ENCODE data around the gene FAM168A. TPM values are rescaled to one million over a fixed set of nuclear protein-coding genes. Genes with fewer than 3 reads are reported as not detected.

FAM168A gene
- total and polyA plus RNA-seq, 4 donors: 4.8 to 14.6 (median 9.1) TPM

DNA sequence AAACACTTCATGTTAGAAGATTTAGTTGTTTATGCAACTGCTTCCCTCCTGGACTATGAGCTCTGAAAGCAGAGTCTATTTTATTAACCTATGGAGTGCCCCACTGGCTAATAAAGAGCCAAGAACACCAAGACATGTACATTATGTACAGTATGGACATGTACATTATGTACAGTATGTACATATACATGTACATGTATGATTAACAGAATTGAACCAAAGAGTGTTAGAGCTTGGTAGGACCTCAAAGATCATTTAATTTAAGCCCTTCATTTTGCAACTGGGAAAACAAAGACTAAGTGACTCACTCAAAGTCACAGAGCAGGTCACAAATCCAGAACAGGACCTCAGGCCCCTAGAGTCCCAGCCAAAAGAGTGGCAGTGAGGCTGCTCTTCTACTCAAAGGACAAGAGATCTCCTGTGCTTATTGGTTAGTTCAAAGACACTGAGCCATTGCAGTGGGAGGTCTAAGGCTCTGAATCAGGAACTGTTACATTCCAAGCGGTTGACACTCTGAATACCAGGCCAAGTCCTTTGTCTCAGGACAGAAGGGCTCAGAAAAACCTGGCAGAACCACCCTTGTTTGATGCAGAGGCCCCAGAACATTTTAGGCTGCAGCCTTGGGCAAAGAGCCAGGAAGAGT, 103.8 kb downstream of the FAM168A start:
- H3K27ac ChIP-seq (ENCODE audit: low read depth in 1 of 2, low read length in 2 of 2): peak overlapping the region; percentile 0 to 54
- no peak for DNase-seq (ENCODE audit: low spot score)

DNA sequence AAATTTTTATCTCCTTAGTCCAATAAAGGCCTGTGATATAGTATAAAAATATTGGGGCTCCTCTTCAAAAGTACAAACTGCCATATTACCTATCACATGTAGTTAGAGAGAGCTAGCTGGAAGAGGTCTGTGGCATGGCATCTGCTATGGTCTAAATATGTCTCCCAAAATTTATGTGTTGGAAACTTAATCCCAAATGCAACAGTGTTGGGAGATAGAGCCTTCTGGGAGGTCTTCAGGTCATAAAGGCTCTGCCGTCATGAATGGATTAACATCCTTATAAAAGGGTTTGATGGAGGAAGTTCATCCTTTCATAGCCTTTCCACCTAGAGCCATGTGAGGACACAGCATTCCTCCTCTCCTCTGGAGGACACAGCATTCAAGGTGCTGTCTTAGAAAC, 116.3 kb downstream of the FAM168A start:
- H3K36me3 ChIP-seq (ENCODE audit: control insufficient read depth in 4 of 4, insufficient read depth in 3 of 4, low read depth in 1 of 4, low read length in 3 of 4): no peaks in the 10 kb centered on the region
- no peak overlapping the region for H3K27ac ChIP-seq (ENCODE audit: low read depth in 1 of 2, low read length in 2 of 2)
- no peak for TF ChIP-seq HNF4A (conservative IDR thresholded peaks at IDR 0.05)
- no peak for TF ChIP-seq SP1 (IDR thresholded peaks at IDR 0.05)
- TF ChIP-seq GABPA (IDR thresholded peaks at IDR 0.05 in 1 of 2, conservative IDR thresholded peaks at IDR 0.05 in 1 of 2): no peak
- TF ChIP-seq JUND (IDR thresholded peaks at IDR 0.05): no peak
- no peak for TF ChIP-seq RAD21 (IDR thresholded peaks at IDR 0.05)
- no peak overlapping the region for H3K9ac ChIP-seq (ENCODE audit: low read depth in 1 of 2, low read length in 2 of 2)
- no peaks in the 10 kb centered on the region for H3K27me3 ChIP-seq (ENCODE audit: control insufficient read depth in 4 of 4, insufficient read depth in 4 of 4, low read length in 3 of 4)
- 97% methylated on average over 1 of the region's 1 CpG for WGBS
- H3K4me1 ChIP-seq (ENCODE audit: control insufficient read depth in 4 of 4, insufficient read depth in 4 of 4, low read length in 3 of 4): peaks cover 0 to 15% (median 6%) of the 10 kb centered on the region in 4 donors
- H3K9me3 ChIP-seq (ENCODE audit: control insufficient read depth in 4 of 4, low read length in 3 of 4): no peaks in the 10 kb centered on the region
- H3K4me3 ChIP-seq (ENCODE audit: low read depth in 1 of 3, low read length in 3 of 3): no peak overlapping the region
- no peak for DNase-seq (ENCODE audit: low spot score)

More for the DNA sequence above, 103.8 kb downstream of the FAM168A start:
- H3K36me3 ChIP-seq (ENCODE audit: control insufficient read depth in 4 of 4, insufficient read depth in 3 of 4, low read depth in 1 of 4, low read length in 3 of 4): no peaks in the 10 kb centered on the region
- H3K4me1 ChIP-seq (ENCODE audit: control insufficient read depth in 4 of 4, insufficient read depth in 4 of 4, low read length in 3 of 4): peaks cover 3 to 26% (median 16%) of the 10 kb centered on the region in 4 donors
- H3K9ac ChIP-seq (ENCODE audit: low read depth in 1 of 2, low read length in 2 of 2): no peak overlapping the region
- H3K27me3 ChIP-seq (ENCODE audit: control insufficient read depth in 4 of 4, insufficient read depth in 4 of 4, low read length in 3 of 4): no peaks in the 10 kb centered on the region
- TF ChIP-seq HNF4G (IDR thresholded peaks at IDR 0.05) (peak; percentile 53), HNF4A (conservative IDR thresholded peaks at IDR 0.05) (peak; percentile 88 to 94), ZBTB33 (IDR thresholded peaks at IDR 0.05) (no peak), MAX (IDR thresholded peaks at IDR 0.05) (no peak), ATF3 (IDR thresholded peaks at IDR 0.05) (peak; percentile 24), FOXA1 (IDR thresholded peaks at IDR 0.05) (no peak), RAD21 (IDR thresholded peaks at IDR 0.05) (peak in 1 of 2 donors; percentile 7), EGR1 (IDR thresholded peaks at IDR 0.05; ENCODE audit: low read depth in 2 of 2) (no peak), RXRA (IDR thresholded peaks at IDR 0.05) (peak in 1 of 2 donors; percentile 52), YY1 (IDR thresholded peaks at IDR 0.05) (peak; percentile 34), JUND (IDR thresholded peaks at IDR 0.05) (peak; percentile 72 to 88), SP1 (IDR thresholded peaks at IDR 0.05) (peak; percentile 41), FOXA2 (IDR thresholded peaks at IDR 0.05) (peak; percentile 38)
- H3K4me3 ChIP-seq (ENCODE audit: low read depth in 1 of 3, low read length in 3 of 3): no peak overlapping the region
- H3K9me3 ChIP-seq (ENCODE audit: control insufficient read depth in 4 of 4, low read length in 3 of 4): no peaks in the 10 kb centered on the region
- WGBS: 92% methylated on average over 1 of the region's 1 CpG

DNA sequence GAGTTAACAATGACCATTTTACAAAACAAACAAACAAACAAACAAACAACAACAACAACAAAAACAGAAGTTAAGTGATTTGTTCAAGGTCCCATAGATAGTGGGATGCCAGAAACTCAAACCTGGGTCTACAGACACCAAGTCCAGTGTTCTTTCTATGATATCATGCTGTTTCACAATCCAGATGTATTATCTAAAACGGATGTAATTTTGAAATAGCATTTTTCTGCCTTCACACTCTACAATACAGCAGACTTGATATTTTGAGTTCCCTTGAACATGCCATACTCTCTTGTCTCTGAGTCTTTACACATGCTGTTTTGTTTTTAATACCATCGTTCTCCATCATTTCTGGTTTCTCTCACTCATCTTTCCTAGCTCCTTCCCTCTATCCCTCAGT, 117.2 kb downstream of the FAM168A start:
- Histone ChIP-seq H3K9me3 (ENCODE audit: control insufficient read depth in 4 of 4, low read length in 3 of 4) (no peaks in the 10 kb centered on the region), H3K4me3 (ENCODE audit: low read depth in 1 of 3, low read length in 3 of 3) (no peak overlapping the region), H3K27ac (ENCODE audit: low read depth in 1 of 2, low read length in 2 of 2) (no peak overlapping the region), H3K36me3 (ENCODE audit: control insufficient read depth in 4 of 4, insufficient read depth in 3 of 4, low read depth in 1 of 4, low read length in 3 of 4) (no peaks in the 10 kb centered on the region), H3K4me1 (ENCODE audit: control insufficient read depth in 4 of 4, insufficient read depth in 4 of 4, low read length in 3 of 4) (peaks cover 0 to 12% (median 8%) of the 10 kb centered on the region in 4 donors), H3K9ac (ENCODE audit: low read depth in 1 of 2, low read length in 2 of 2) (no peak overlapping the region), H3K27me3 (ENCODE audit: control insufficient read depth in 4 of 4, insufficient read depth in 4 of 4, low read length in 3 of 4) (no peaks in the 10 kb centered on the region)
- WGBS: 55% methylated on average over 2 of the region's 2 CpGs
- DNase-seq (ENCODE audit: low spot score): no peak
- no peak for TF ChIP-seq SP1 (IDR thresholded peaks at IDR 0.05)
- TF ChIP-seq TAF1 (conservative IDR thresholded peaks at IDR 0.05): no peak
- TF ChIP-seq MAX (IDR thresholded peaks at IDR 0.05): no peak
- no peak for TF ChIP-seq EGR1 (IDR thresholded peaks at IDR 0.05; ENCODE audit: low read depth in 2 of 2)
- TF ChIP-seq HNF4G (IDR thresholded peaks at IDR 0.05): no peak
- no peak for TF ChIP-seq FOXA1 (IDR thresholded peaks at IDR 0.05)
- no peak for TF ChIP-seq YY1 (IDR thresholded peaks at IDR 0.05)
- TF ChIP-seq, protein P1, sequence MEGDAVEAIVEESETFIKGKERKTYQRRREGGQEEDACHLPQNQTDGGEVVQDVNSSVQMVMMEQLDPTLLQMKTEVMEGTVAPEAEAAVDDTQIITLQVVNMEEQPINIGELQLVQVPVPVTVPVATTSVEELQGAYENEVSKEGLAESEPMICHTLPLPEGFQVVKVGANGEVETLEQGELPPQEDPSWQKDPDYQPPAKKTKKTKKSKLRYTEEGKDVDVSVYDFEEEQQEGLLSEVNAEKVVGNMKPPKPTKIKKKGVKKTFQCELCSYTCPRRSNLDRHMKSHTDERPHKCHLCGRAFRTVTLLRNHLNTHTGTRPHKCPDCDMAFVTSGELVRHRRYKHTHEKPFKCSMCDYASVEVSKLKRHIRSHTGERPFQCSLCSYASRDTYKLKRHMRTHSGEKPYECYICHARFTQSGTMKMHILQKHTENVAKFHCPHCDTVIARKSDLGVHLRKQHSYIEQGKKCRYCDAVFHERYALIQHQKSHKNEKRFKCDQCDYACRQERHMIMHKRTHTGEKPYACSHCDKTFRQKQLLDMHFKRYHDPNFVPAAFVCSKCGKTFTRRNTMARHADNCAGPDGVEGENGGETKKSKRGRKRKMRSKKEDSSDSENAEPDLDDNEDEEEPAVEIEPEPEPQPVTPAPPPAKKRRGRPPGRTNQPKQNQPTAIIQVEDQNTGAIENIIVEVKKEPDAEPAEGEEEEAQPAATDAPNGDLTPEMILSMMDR (IDR thresholded peaks at IDR 0.05; ENCODE audit: low read depth, low read length, missing input control): no peak
- TF ChIP-seq NR2F2 (IDR thresholded peaks at IDR 0.05): no peak
- TF ChIP-seq REST (IDR thresholded peaks at IDR 0.05): no peak
- TF ChIP-seq RAD21 (IDR thresholded peaks at IDR 0.05): no peak
- TF ChIP-seq JUND (IDR thresholded peaks at IDR 0.05): no peak
- TF ChIP-seq RXRA (IDR thresholded peaks at IDR 0.05): no peak
- no peak for TF ChIP-seq FOXA2 (IDR thresholded peaks at IDR 0.05)
- no peak for TF ChIP-seq GABPA (IDR thresholded peaks at IDR 0.05 in 1 of 2, conservative IDR thresholded peaks at IDR 0.05 in 1 of 2)

Measured in liver (tissue), 9 donors.